ENCODE data around the gene FUS. TPM values are rescaled to one million over a fixed set of nuclear protein-coding genes. Genes with fewer than 3 reads are reported as not detected.

FUS gene
- total RNA-seq, 4 donors from 2014 or later: 41.7 to 88.5 (median 70.5) TPM

DNA sequence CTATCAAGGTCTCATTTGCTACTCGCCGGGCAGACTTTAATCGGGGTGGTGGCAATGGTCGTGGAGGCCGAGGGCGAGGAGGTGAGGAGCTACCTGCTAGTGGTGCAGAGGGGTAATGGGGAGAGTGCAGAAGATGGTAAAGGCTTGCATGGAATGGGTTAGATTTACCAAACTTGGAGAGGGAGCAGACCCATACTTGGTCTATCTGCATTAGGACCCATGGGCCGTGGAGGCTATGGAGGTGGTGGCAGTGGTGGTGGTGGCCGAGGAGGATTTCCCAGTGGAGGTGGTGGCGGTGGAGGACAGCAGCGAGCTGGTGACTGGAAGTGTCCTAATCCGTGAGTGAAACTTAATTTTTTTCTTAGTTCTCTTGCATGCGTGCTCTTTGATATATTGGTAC, 10.1 kb downstream of the FUS start:
- 95 to 96% methylated on average over 12 of the region's 12 CpGs for WGBS, 2 donors
- Histone ChIP-seq H3K4me1 (no peaks in the 10 kb centered on the region), H3K9me3 (no peaks in the 10 kb centered on the region), H3K36me3 (peaks cover 97% of the 10 kb centered on the region in 2 donors), H3K27ac (no peak overlapping the region), H3K4me3 (replicated peaks in 1 of 3) (no peak overlapping the region), H3K27me3 (no peaks in the 10 kb centered on the region)
- DNase-seq: no peak
- intact Hi-C loops (cut with DNase I): no loop called here
- TF ChIP-seq, protein P1, sequence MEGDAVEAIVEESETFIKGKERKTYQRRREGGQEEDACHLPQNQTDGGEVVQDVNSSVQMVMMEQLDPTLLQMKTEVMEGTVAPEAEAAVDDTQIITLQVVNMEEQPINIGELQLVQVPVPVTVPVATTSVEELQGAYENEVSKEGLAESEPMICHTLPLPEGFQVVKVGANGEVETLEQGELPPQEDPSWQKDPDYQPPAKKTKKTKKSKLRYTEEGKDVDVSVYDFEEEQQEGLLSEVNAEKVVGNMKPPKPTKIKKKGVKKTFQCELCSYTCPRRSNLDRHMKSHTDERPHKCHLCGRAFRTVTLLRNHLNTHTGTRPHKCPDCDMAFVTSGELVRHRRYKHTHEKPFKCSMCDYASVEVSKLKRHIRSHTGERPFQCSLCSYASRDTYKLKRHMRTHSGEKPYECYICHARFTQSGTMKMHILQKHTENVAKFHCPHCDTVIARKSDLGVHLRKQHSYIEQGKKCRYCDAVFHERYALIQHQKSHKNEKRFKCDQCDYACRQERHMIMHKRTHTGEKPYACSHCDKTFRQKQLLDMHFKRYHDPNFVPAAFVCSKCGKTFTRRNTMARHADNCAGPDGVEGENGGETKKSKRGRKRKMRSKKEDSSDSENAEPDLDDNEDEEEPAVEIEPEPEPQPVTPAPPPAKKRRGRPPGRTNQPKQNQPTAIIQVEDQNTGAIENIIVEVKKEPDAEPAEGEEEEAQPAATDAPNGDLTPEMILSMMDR (IDR thresholded peaks at IDR 0.05): no peak
- TF ChIP-seq POLR2A (IDR thresholded peaks at IDR 0.05): no peak

- no peak for TF ChIP-seq POLR2A (IDR thresholded peaks at IDR 0.05)
- TF ChIP-seq, protein P1 (IDR thresholded peaks at IDR 0.05): no peak
- intact Hi-C loops (cut with DNase I): no loop called here
- H3K27ac ChIP-seq: no peak overlapping the region
- H3K27me3 ChIP-seq: no peaks in the 10 kb centered on the region
- H3K36me3 ChIP-seq: peaks cover 94 to 97% of the 10 kb centered on the region in 2 donors
- no peaks in the 10 kb centered on the region for H3K4me1 ChIP-seq
- no peaks in the 10 kb centered on the region for H3K9me3 ChIP-seq
- H3K4me3 ChIP-seq (replicated peaks in 1 of 3): no peak overlapping the region
- DNase-seq: no peak
- WGBS, 2 donors: 95 to 97% methylated on average over 17 of the region's 17 CpGs
Observed at GRCh38 chr16:31190818-31191444, 11.0 kb downstream of the FUS start.

GRCh38 chr16:31191697-31192428, 11.9 kb downstream of the FUS start:
- TF ChIP-seq POLR2A (IDR thresholded peaks at IDR 0.05): no peak
- TF ChIP-seq, protein P1 (IDR thresholded peaks at IDR 0.05): no peak
- intact Hi-C loops (cut with DNase I): no loop called here
- H3K4me1 ChIP-seq: no peaks in the 10 kb centered on the region
- H3K27ac ChIP-seq: no peak overlapping the region
- no peaks in the 10 kb centered on the region for H3K27me3 ChIP-seq
- no peaks in the 10 kb centered on the region for H3K9me3 ChIP-seq
- peaks cover 91 to 94% of the 10 kb centered on the region in 2 donors for H3K36me3 ChIP-seq
- DNase-seq: no peak
- 87 to 90% methylated on average over 5 of the region's 5 CpGs for WGBS, 2 donors
- no peak overlapping the region for H3K4me3 ChIP-seq (replicated peaks in 1 of 3)

DNA sequence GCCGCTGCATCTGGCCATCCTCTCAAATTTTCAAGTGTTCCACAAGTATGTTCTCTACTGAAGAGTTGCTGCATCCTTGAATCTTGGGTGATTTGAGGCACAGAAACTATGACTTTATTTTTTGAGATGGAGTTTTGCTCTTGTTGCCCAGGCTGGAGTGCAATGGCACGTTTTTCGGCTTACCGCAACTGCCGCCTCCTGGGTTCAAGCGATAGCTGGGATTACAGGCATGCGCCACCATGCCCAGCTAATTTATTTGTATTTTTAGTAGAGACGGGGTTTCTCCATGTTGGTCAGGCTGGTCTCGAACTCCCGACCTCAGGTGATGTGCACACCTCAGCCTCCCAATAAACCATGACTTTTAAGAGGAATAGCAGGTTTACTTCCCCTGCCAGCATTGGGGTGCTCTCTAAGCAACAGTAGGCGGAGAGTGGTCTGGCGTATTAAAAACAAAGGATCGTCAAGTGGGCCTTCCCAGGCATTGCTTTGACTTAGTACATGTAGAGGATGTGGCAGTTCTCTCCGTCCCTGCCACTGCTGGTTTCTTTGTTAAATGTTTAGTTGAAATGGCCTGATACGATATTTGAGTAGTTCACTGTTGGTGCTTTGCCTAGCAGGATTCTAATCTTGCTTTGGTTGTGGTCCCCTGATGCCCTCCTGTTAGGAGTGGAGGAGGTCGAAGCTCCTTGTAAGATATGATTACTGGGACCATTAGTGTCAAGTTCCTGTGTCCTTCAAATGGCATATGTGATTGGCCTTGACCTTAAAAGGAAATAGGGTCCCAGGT, 13.1 kb downstream of the FUS start:
- no peak for DNase-seq
- Histone ChIP-seq H3K4me1 (no peaks in the 10 kb centered on the region), H3K9me3 (no peaks in the 10 kb centered on the region), H3K27ac (no peak overlapping the region), H3K36me3 (peaks cover 82% of the 10 kb centered on the region in 2 donors), H3K4me3 (replicated peaks in 1 of 3) (no peak overlapping the region), H3K27me3 (no peaks in the 10 kb centered on the region)
- WGBS, 2 donors: 89 to 93% methylated on average over 16 of the region's 16 CpGs
- intact Hi-C loops (cut with DNase I): no loop called here
- TF ChIP-seq, protein P1 (IDR thresholded peaks at IDR 0.05): no peak
- TF ChIP-seq POLR2A (IDR thresholded peaks at IDR 0.05): no peak

All from thyroid gland (tissue), 4 donors.